ENCODE results near the gene SLC25A21.
"Not testable (repeated sequence)": the region's sequence is repeated elsewhere in the genome, so short reads cannot be mapped to it uniquely, and the experiment has no call there.

GRCh38 chr14:36814783-36815182, 357.6 kb downstream of the SLC25A21 start:
- not testable (repeated sequence) for TF ChIP-seq CTCF (conservative IDR thresholded peaks at IDR 0.05 in 1 of 2, IDR thresholded peaks at IDR 0.05 in 1 of 2; ENCODE audit: low read depth in 1 of 2, low read length in 2 of 2); EZH2 (IDR thresholded peaks at IDR 0.05; ENCODE audit: low read length, missing control alignments)
